Measurements from ENCODE around the gene ZNF784. TPM values are rescaled to one million over a fixed set of nuclear protein-coding genes. Genes with fewer than 3 reads are reported as not detected.

Gene ZNF784
- total and polyA plus RNA-seq, 7 donors: 2.8 to 9.1 (median 7.2) TPM

DNA sequence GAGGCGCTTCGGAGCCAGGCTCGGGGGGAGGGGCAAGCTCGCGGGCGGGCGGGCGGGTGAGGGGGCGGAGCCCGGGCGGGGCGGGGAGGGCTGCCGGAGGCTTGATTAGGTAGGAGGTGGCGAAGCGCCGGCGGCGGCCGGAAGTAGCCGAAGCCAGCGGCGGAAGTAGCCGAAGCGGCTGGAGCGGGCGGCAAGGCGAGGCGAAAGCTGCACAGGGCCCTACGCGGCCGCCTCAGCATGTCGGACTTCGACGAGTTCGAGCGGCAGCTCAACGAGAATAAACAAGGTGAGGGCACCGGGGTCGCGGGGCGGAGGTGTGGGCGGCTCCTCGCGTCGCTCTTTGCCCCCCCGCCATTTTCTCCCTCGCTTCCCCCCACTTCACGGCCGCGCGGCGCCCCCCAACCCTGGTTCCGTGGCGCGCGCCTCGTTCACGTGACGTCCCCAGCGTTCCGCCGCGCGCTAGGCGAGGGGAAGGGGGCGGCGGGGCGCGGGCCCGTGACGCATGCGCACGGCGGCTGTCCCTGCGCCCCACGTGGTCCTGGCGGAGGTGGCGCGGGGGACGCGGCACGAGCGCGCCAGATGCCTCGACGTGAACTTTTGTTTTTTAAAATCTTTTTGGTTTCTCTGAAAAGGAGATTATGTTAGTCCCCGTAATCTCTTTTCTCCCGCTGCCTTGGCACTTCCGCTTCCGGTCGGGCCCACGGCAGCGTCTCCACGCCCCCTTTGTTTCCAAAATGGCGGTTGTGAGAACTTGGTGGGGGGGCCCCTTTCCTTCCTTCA lies 30.7 kb upstream of the ZNF784 start, which contains the start of gene U2AF2:
Gene U2AF2 (plus strand): TSS at position 168 of the 780 bp plus-strand sequence. CDS start 70 bp downstream, at position 238.
- intact Hi-C loops (cut with DNase I): loop anchor here (1.0 to 10.0 kb wide), 4 partner anchors 56 to 540 kb away; partner anchors contain the start of genes FIZ1, PPP1R12C and RPL28
- Histone ChIP-seq H3K27ac (peak within 1 kb of the TSS; percentile 98 to 100 (median 99)), H3K9me3 (no peaks in the 10 kb centered on the region), H3K4me3 (peak within 1 kb of the TSS; percentile 86 to 97 (median 94)), H3K27me3 (no peaks in the 10 kb centered on the region), H3K36me3 (peaks cover 0 to 22% (median 12%) of the 10 kb centered on the region in 4 donors), H3K4me1 (peaks cover 0 to 57% (median 52%) of the 10 kb centered on the region in 4 donors)
- peak; percentile 98 for DNase-seq
- peak in 1 of 2 donors; percentile 50 for TF ChIP-seq POLR2A (IDR thresholded peaks at IDR 0.05)
- no peak for TF ChIP-seq EP300 (IDR thresholded peaks at IDR 0.05)
- TF ChIP-seq, protein P1, sequence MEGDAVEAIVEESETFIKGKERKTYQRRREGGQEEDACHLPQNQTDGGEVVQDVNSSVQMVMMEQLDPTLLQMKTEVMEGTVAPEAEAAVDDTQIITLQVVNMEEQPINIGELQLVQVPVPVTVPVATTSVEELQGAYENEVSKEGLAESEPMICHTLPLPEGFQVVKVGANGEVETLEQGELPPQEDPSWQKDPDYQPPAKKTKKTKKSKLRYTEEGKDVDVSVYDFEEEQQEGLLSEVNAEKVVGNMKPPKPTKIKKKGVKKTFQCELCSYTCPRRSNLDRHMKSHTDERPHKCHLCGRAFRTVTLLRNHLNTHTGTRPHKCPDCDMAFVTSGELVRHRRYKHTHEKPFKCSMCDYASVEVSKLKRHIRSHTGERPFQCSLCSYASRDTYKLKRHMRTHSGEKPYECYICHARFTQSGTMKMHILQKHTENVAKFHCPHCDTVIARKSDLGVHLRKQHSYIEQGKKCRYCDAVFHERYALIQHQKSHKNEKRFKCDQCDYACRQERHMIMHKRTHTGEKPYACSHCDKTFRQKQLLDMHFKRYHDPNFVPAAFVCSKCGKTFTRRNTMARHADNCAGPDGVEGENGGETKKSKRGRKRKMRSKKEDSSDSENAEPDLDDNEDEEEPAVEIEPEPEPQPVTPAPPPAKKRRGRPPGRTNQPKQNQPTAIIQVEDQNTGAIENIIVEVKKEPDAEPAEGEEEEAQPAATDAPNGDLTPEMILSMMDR (IDR thresholded peaks at IDR 0.05): no peak
- TF ChIP-seq POLR2AphosphoS5 (IDR thresholded peaks at IDR 0.05): peak; percentile 64 to 90 (median 80)
- WGBS, 2 donors: 1% methylated on average over 95 of the region's 95 CpGs

DNA sequence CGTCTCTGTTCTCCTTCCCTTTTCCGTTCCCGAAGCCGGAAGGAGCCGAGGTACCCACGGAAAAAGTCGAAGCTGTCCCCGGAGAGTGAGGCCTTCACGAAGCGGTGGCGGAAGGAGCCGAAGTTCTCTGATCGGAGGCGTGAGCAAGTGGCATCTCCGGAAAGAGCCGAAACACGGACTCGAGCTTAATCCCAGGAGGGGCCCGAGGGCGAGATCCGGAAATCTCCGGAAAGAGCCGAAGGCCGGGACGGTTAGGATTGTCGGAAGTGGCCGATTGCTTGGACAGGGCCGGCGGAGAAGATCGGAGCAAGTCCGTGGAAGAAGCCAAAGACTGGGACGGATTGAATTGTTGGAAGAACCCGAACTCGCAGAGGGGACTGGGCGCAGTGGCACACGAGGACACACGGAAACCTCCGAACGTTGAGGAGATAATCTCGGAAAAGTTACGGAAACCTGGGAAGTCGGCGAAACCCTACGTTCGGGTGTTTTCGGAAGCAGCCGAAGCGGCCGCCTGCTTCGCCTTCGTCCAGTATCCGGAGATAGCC lies 30.0 kb upstream of the ZNF784 start:
- 0% methylated on average over 52 of the region's 52 CpGs for WGBS, 2 donors
- Histone ChIP-seq H3K27me3 (no peaks in the 10 kb centered on the region), H3K9me3 (no peaks in the 10 kb centered on the region), H3K27ac (peak overlapping the region; percentile 98 to 100 (median 99)), H3K36me3 (peaks cover 0 to 15% (median 6%) of the 10 kb centered on the region in 4 donors), H3K4me1 (peaks cover 0 to 56% (median 51%) of the 10 kb centered on the region in 4 donors), H3K4me3 (peak overlapping the region; percentile 86 to 97 (median 94))
- TF ChIP-seq, protein P1 (IDR thresholded peaks at IDR 0.05): no peak
- no peak for TF ChIP-seq EP300 (IDR thresholded peaks at IDR 0.05)
- TF ChIP-seq POLR2AphosphoS5 (IDR thresholded peaks at IDR 0.05): no peak
- no peak for TF ChIP-seq POLR2A (IDR thresholded peaks at IDR 0.05)
- intact Hi-C loops (cut with DNase I): loop anchor here (1.0 to 10.0 kb wide), 4 partner anchors 55 to 540 kb away; partner anchors contain the start of genes FIZ1, PPP1R12C and RPL28
- DNase-seq: peak; percentile 100

DNA sequence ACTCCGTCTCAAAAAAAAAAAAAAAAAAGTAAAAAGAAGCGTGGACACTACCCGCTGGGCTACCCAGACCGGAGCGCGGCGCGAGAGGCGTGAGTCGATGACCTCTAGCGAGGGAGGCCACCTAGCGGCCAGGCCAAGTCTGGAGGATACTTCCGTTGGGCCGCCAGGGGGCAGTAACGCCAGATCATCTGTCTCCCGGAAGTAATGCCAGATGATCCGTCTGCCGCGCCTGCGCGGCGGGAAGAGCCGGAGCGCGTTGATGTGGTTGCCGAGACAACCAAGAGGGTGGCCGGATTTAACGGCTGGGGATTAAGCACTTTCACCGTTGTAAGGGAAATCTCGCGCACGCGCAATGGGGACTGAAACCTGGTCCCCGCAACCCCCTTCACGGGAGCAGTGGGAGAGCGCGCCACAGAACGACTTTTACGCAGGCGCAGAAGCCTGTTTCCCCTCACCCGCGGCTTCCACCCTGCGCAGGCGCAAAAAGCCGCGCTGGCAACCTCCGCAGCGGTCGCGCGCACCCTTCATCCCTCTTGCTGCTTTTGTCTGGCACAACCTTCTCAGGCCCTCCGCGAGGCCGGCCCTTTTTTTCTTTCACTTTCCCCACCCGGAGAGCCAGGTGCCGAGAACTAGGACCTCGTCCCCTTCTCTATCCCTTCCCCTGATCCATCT lies 29.4 kb upstream of the ZNF784 start:
- intact Hi-C loops (cut with DNase I): loop anchor here (1.0 to 10.0 kb wide), 5 partner anchors 18 to 539 kb away; partner anchors contain the start of genes FIZ1, PPP1R12C and RPL28
- peak; percentile 88 to 97 (median 92) for TF ChIP-seq POLR2AphosphoS5 (IDR thresholded peaks at IDR 0.05)
- TF ChIP-seq, protein P1 (IDR thresholded peaks at IDR 0.05): peak; percentile 92 to 100 (median 100)
- TF ChIP-seq POLR2A (IDR thresholded peaks at IDR 0.05): peak; percentile 83 to 92
- peak in 1 of 4 donors; percentile 20 for TF ChIP-seq EP300 (IDR thresholded peaks at IDR 0.05)
- H3K36me3 ChIP-seq: peaks cover 0 to 9% (median 4%) of the 10 kb centered on the region in 4 donors
- no peaks in the 10 kb centered on the region for H3K9me3 ChIP-seq
- H3K27ac ChIP-seq: peak overlapping the region; percentile 98 to 100 (median 99)
- peaks cover 0 to 56% (median 52%) of the 10 kb centered on the region in 4 donors for H3K4me1 ChIP-seq
- WGBS, 2 donors: 0% methylated on average over 57 of the region's 57 CpGs
- DNase-seq: peak; percentile 99
- peak overlapping the region; percentile 86 to 97 (median 94) for H3K4me3 ChIP-seq
- no peaks in the 10 kb centered on the region for H3K27me3 ChIP-seq

DNA sequence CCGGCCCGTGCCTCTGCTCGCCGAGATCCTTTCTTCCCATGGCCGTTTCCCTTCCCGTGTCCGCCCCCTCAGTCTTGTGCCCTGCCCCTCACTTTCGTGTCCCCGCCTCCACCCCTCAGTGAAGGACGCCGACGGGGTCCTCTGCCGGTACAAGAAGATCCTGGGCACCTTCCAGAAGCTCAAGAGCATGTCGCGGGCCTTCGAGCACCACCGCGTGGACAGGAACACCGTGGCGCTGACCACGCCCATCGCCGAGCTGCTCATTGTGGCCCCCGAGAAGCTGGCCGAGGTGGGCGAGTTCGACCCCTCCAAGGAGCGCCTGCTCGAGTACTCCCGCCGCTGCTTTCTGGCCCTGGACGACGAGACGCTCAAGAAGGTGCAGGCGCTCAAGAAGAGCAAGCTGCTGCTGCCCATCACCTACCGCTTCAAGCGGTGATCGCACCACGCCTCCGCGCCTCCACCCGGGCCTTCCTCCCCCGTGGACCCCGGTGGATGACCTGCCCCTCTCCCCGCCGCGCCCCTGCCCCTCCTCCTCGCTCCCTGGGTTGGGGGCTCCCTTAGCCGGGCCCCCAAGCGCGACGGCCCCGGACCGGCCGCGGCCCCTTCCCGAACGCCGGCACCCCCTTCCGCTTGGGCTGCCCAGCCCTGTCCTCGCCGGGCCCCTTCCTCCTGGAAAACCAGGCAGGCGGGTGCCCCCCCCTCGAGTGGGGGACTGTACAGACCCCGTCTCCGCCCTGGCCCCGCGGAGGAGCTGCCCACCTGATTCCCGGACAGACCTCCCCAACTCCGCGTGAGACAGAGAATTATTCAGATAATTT lies 28.2 kb upstream of the ZNF784 start:
- 88 to 93% methylated on average over 71 of the region's 71 CpGs for WGBS, 2 donors
- no peak for DNase-seq

More for the DNA sequence above, 28.2 kb upstream of the ZNF784 start:
- intact Hi-C loops (cut with DNase I): loop anchor here (1.0 to 10.0 kb wide), 2 partner anchors 17 to 538 kb away; partner anchors contain the start of gene PPP1R12C
- Histone ChIP-seq H3K9me3 (no peaks in the 10 kb centered on the region), H3K4me1 (peaks cover 0 to 52% (median 47%) of the 10 kb centered on the region in 4 donors), H3K27ac (peak overlapping the region; percentile 98 to 100 (median 99)), H3K27me3 (no peaks in the 10 kb centered on the region), H3K36me3 (peaks cover 0 to 9% (median 4%) of the 10 kb centered on the region in 4 donors), H3K4me3 (no peak overlapping the region)
- TF ChIP-seq EP300 (IDR thresholded peaks at IDR 0.05) (no peak), POLR2A (IDR thresholded peaks at IDR 0.05) (no peak), POLR2AphosphoS5 (IDR thresholded peaks at IDR 0.05) (no peak)
- TF ChIP-seq, protein P1 (IDR thresholded peaks at IDR 0.05): no peak
